Kidney epithelial cell (primary cell): Measurements from ENCODE around the gene NPW. TPM values are rescaled to one million over a fixed set of nuclear protein-coding genes. Genes with fewer than 3 reads are reported as not detected.

Source experiments
- DNase-seq: peaks from one replicate; pipeline ENCODE4 v3.0.0-alpha.2; 2010; ENCODE audit warnings: low read depth
- H3K27me3 ChIP-seq: 2 replicates; pipeline ENCODE4 v1.6.0; 2011; ENCODE audit warnings: low read length; ENCODE audit not compliant: control insufficient read depth, insufficient read depth
- H3K36me3 ChIP-seq: 2 replicates; pipeline ENCODE4 v1.5.1; 2011; ENCODE audit warnings: low read length; ENCODE audit not compliant: control insufficient read depth, insufficient read depth
- H3K4me3 ChIP-seq: 2 replicates; pipeline ENCODE4 v1.5.1; 2011; ENCODE audit warnings: low read depth, mild to moderate bottlenecking, control low read depth, low read length
- total RNA-seq: library from RNA; depleted of rRNA; stranded (reverse); fragments of >200 nt; gene quantifications from 2 replicates; pipeline ENCODE4 v1.2.3, GENCODE V29; 2015
- TF ChIP-seq, protein P1 (sequence below): IDR thresholded peaks from 2 replicates; pipeline ENCODE4 v1.5.1; 2011; ENCODE audit warnings: mild to moderate bottlenecking, moderate library complexity, low read length, control low read depth, inconsistent platforms; ENCODE audit not compliant: insufficient read depth, poor library complexity, severe bottlenecking

The NPW gene
- total RNA-seq, 1 donor from 2014 or later, result not detected

DNA sequence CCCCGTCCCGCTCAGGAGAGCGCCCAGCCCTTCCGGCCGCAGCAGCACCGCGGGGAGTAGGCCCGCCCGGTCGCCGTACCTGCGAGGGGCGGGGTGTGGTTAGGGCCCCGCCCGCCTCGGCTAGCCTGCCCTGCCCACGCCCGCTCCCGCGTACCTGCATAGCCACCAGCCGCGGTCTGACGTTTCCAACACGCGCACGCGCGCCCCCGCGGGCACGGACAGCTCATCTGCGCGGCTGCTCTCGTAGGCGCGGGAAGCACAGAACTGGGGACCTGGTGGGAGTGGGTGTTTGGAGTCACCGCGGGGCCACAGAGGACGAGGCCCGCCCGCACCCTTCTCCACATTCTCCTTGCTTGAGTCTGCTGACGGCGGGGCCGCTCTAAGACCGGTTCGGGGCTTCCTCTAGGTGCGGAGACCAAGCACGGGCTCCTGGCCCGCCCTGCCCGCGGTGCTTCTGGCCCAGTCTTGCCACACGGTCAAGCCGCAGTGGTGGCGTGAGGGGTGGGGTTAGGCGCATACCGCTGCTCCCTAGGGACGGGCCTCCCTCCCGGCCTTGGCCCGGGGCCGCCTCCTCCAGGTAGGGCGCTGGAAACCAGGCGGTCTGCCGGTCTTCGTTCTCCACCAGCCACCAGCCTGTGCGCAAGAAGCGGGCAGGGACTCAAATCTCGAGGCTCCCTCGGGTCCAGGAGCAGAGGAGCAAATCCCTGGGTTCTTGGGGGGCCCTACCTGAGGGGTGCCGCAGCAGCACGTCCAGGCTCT lies 40.1 kb upstream of the NPW start:
- Histone ChIP-seq H3K36me3 (peaks cover 6% of the 10 kb centered on the region), H3K27me3 (peaks cover 56% of the 10 kb centered on the region), H3K4me3 (no peak overlapping the region)
- DNase-seq, result no peak
- TF ChIP-seq, protein P1, sequence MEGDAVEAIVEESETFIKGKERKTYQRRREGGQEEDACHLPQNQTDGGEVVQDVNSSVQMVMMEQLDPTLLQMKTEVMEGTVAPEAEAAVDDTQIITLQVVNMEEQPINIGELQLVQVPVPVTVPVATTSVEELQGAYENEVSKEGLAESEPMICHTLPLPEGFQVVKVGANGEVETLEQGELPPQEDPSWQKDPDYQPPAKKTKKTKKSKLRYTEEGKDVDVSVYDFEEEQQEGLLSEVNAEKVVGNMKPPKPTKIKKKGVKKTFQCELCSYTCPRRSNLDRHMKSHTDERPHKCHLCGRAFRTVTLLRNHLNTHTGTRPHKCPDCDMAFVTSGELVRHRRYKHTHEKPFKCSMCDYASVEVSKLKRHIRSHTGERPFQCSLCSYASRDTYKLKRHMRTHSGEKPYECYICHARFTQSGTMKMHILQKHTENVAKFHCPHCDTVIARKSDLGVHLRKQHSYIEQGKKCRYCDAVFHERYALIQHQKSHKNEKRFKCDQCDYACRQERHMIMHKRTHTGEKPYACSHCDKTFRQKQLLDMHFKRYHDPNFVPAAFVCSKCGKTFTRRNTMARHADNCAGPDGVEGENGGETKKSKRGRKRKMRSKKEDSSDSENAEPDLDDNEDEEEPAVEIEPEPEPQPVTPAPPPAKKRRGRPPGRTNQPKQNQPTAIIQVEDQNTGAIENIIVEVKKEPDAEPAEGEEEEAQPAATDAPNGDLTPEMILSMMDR, result no peak

DNA sequence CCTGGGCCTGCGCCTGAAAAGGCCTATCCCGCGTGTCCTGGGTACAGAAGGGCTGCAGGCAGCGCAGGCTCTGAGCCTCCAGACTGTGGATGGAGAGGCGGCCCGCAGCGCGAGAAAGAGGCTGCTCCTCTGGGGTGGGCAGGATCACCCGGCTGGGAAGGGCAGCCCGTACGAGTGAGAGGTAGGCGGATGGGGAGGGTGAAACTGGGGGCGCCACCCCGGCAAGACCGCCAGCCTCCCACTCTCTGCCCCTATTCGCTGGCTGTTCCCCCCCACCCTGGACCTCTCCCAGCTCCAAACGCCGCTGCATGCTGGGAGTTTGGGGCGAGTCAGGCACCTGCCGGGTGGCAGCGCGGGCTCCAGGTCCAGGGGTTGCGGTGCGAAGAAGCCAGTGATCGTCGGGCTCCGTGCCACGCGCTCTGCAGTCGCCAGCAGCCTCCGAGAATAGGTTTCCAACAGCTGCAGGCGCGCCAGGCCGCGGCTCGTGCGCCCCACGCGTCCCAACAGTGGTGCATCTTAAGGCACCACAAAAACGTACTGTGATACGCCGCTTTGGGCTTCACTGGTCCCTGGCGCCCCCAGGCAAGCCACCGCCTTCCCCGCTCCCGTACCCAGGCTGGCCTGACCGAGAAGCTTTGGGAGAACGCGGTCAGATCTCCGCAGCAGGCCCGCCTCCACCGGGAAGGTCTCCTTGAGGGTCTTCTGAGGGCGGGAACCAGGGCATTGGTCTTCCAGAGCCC lies 39.4 kb upstream of the NPW start:
- TF ChIP-seq, protein P1, result no peak
- Histone ChIP-seq H3K4me3 (no peak overlapping the region), H3K36me3 (peaks cover 4% of the 10 kb centered on the region), H3K27me3 (peaks cover 56% of the 10 kb centered on the region)
- no peak for DNase-seq

DNA sequence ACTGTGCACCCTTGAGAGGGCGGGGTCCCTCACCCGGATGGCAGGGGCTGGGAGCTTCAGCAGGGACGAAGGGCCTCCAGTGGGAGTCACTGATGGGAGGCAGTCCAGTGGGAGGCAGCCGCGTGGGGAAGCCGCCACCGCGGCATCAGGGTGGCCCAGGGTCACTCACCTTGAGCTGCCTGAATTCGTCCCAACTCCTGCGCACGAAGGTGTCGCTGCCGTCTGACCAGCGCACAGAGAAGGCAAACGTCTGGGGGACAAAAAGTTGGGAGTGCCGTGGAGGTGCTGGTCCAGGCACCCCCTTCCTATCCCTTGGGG lies 38.9 kb upstream of the NPW start:
- H3K36me3 ChIP-seq, result peaks cover 4% of the 10 kb centered on the region
- no peak overlapping the region for H3K4me3 ChIP-seq
- DNase-seq, result no peak
- TF ChIP-seq, protein P1, result no peak
- H3K27me3 ChIP-seq, result peaks cover 56% of the 10 kb centered on the region

DNA sequence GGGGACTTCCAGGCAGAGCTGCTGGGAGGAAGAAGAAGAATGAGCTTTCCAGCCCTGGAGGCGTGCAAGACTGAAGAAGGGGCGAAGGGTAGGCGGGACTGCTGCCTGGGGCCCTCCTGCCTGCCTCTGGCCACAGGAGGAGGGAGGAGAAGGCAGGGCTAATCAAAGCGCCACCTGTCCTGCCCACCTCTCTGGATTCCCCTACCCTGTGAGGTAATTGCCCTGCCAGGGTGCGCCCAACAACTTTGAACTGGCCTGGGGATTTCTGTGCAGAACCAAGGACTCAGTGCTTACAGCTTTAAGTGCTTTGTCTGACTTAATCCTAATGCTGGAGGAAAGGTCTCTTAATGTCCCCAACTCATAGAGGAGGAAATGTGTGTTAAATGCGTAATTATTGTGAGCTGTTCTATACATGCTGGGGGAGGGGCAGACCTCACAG lies 38.2 kb upstream of the NPW start, which contains the start of gene NOXO1:
NOXO1 (minus strand) TSS at position 72 of the 439 bp plus-strand sequence. CDS start 290 bp downstream, outside the sequence.
- TF ChIP-seq, protein P1, result no peak
- H3K36me3 ChIP-seq, result peaks cover 7% of the 10 kb centered on the region
- no peak within 1 kb of the TSS for H3K4me3 ChIP-seq
- H3K27me3 ChIP-seq, result peaks cover 56% of the 10 kb centered on the region
- no peak for DNase-seq

DNA sequence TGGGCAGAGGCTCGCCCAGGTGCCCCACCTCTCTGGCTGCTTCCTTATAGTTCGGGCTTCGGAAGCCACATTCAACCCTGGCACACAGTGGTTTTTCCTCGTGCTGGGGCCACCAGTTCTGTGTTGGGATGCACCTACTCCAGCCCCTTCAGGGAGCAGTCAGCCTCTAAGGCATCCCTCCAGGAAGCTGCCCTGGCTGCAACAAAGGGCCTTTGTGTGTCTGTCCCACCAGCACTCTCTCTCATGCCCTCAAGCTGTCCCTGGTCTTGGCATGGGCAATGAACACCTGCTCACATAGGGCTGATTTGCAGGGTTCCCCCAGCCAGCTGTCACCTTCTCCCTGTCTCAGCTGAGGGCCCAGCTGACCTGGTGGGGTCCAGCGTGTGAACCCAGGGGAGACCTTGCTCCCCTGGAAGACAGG lies 37.6 kb upstream of the NPW start:
- H3K27me3 ChIP-seq, result peaks cover 56% of the 10 kb centered on the region
- H3K36me3 ChIP-seq, result peaks cover 6% of the 10 kb centered on the region
- DNase-seq, result no peak
- TF ChIP-seq, protein P1, result no peak
- no peak overlapping the region for H3K4me3 ChIP-seq
